Common myeloid progenitor, CD34-positive (primary cell): ENCODE data around the gene MYOF.

Experiments
- CTCF ChIA-PET: fragments of 350-600 bp; sonication (Branson Sonifier 250); formaldehyde crosslinking; loops from one replicate; lab custom pipeline; 2021; ENCODE audit warnings: antibody characterized with exemption; lab: Charles Lee
- POLR2A ChIA-PET: fragments of 350-600 bp; sonication (Branson Sonifier 250); formaldehyde crosslinking; loops from one replicate; lab custom pipeline; 2021; ENCODE audit warnings: antibody characterized with exemption; lab: Charles Lee
- DNase-seq, 3 donors: peaks; one replicate each; pipeline versions ENCODE4 v3.0.0 to v3.0.0-alpha.2; 2013
- H3K27ac ChIP-seq, 2 experiments: 1 replicate in 1 of 2; 2 replicates in 1 of 2; pipeline ENCODE4 v1.7.0; 2013; ENCODE audit warnings: inconsistent platforms in 2 of 2, low read length in 2 of 2, mild to moderate bottlenecking in 2 of 2, low read depth in 1 of 2, moderate library complexity in 1 of 2; ENCODE audit not compliant: severe bottlenecking in 2 of 2, insufficient read depth in 1 of 2, poor library complexity in 1 of 2
- H3K27me3 ChIP-seq, 5 experiments: replicated peaks in 2 of 5; 1 replicate in 3 of 5; 2 replicates in 2 of 5; pipeline versions ENCODE4 v1.6.1 to v1.7.0; 2013; ENCODE audit warnings: low read length in 4 of 5, mild to moderate bottlenecking in 2 of 5, moderate library complexity in 2 of 5, inconsistent platforms in 1 of 5; ENCODE audit not compliant: insufficient read depth in 5 of 5, control insufficient read depth in 4 of 5
- H3K36me3 ChIP-seq, 4 experiments: 1 replicate in 2 of 4; 2 replicates in 2 of 4; pipeline versions ENCODE4 v1.6.1 to v1.7.0; 2013; ENCODE audit warnings: low read length in 3 of 4, control low read depth in 1 of 4, mild to moderate bottlenecking in 1 of 4; ENCODE audit not compliant: control insufficient read depth in 4 of 4, insufficient read depth in 4 of 4
- H3K4me1 ChIP-seq, 4 experiments: 1 replicate in 3 of 4; 2 replicates in 1 of 4; pipeline versions ENCODE4 v1.6.1 to v1.7.1; 2013; ENCODE audit warnings: low read length in 3 of 4, mild to moderate bottlenecking in 3 of 4, control low read depth in 1 of 4, inconsistent platforms in 1 of 4, moderate library complexity in 1 of 4; ENCODE audit not compliant: control insufficient read depth in 4 of 4, insufficient read depth in 4 of 4; ENCODE audit errors: control extremely low read depth in 1 of 4
- H3K4me3 ChIP-seq, 7 experiments: 1 replicate in 4 of 7; 2 replicates in 3 of 7; pipeline versions ENCODE4 v1.5.1 to v1.7.0; 2013; ENCODE audit warnings: mild to moderate bottlenecking in 7 of 7, low read length in 6 of 7, moderate library complexity in 6 of 7, inconsistent platforms in 2 of 7, low read depth in 2 of 7, control low read depth in 1 of 7; ENCODE audit not compliant: insufficient read depth in 4 of 7, control insufficient read depth in 1 of 7; ENCODE audit errors: extremely low read depth in 1 of 7
- H3K9me3 ChIP-seq, 5 experiments: 1 replicate in 4 of 5; 2 replicates in 1 of 5; pipeline versions ENCODE4 v1.6.1 to v1.7.1; 2013; ENCODE audit warnings: low read length in 4 of 5, mild to moderate bottlenecking in 2 of 5, inconsistent platforms in 1 of 5, low read depth in 1 of 5, moderate library complexity in 1 of 5; ENCODE audit not compliant: control insufficient read depth in 4 of 5, insufficient read depth in 2 of 5; ENCODE audit errors: control extremely low read depth in 1 of 5
- WGBS: methylation state at CpG from one replicate; pipeline ENCODE4 v1.1.5; 2013; ENCODE audit not compliant: insufficient coverage; 5-methylcytosine and 5-hydroxymethylcytosine counted together

Gene MYOF

DNA sequence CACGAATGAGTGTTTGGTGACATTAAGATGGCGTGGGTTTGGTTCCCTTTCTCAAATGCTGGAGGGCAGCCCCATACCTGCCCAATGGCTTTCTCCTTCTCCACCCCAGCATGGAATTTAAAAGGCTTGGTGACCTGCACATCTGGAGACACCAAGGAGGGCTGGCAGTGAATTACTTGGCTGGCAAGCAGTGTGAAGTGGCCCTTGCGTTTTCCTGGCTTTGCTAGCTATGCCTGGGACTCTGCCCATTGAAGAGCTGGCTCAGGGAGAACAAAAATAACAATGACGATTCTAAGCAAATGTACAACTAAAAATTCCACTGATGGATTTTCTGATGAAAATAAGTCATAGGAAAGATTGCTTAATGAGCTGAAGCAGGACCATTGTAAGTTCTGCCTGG lies 204.8 kb downstream of the MYOF start:
- H3K4me3 ChIP-seq: no peak overlapping the region
- WGBS: 86% methylated on average over 4 of the region's 4 CpGs

DNA sequence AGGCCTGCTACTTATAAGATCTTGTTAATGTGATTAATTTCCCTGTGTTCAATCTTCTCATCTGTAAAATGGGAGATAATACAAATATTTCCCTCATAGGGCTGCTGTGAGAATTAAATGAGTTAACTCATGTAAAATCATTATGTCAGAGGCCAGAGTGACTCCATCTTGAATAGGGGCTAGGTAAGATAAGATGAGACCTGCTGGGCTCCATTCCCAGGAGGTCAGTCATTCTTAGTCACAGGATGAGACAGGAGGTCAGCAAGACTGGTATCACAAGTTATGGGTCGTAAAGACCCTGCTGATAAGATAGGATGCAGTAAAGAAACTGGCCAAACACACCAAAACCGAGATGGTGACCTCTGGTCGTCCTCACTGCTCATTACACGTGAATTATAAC lies 207.7 kb downstream of the MYOF start:
- Histone ChIP-seq H3K4me1 (peaks cover 0 to 3% (median 2%) of the 10 kb centered on the region in 4 experiments), H3K4me3 (no peak overlapping the region), H3K27ac (no peak overlapping the region), H3K9me3 (peaks cover 0 to 6% (median 0%) of the 10 kb centered on the region in 5 experiments), H3K27me3 (no peaks in the 10 kb centered on the region), H3K36me3 (no peaks in the 10 kb centered on the region)
- CTCF ChIA-PET: no interaction called here
- WGBS: 78% methylated on average over 4 of the region's 4 CpGs
- DNase-seq: no peak
- POLR2A ChIA-PET: no interaction called here

More for the DNA sequence above, 204.8 kb downstream of the MYOF start:
- ChIA-PET POLR2A (no interaction called here), CTCF (interaction anchor here (1.0 kb wide), 1 partner anchor 13 kb away, joined by 4 read pairs; no protein-coding TSS in a partner anchor)
- Histone ChIP-seq H3K9me3 (no peaks in the 10 kb centered on the region), H3K27me3 (no peaks in the 10 kb centered on the region), H3K27ac (no peak overlapping the region), H3K36me3 (no peaks in the 10 kb centered on the region), H3K4me1 (peaks cover 0 to 3% (median 2%) of the 10 kb centered on the region in 4 experiments)
- DNase-seq: no peak

GRCh38 chr10:93272884-93273675 lies 209.1 kb downstream of the MYOF start:
- WGBS: 100% methylated on average over 5 of the region's 8 CpGs

DNA sequence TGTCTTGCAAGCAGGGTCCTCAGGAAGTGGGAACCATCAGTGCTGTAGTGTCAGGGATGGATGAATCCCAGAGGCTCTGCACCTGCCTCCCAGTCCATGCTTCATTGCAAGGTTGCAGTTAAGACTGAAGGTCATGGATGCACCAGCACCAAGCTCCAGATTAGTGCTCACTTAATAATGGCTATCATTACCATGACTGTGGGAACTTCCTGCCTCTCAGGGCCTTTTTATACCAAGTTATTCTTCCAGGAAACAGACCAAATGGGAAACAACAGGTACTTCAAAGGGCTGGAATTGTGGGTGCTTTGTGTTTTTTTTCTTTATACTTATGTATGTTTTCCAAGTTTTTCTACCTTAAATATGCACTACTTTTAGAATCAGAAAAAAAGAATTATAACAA lies 210.8 kb downstream of the MYOF start:
- peaks cover 0 to 7% (median 3%) of the 10 kb centered on the region in 4 experiments for H3K4me1 ChIP-seq
- H3K27me3 ChIP-seq: no peaks in the 10 kb centered on the region
- H3K36me3 ChIP-seq: no peaks in the 10 kb centered on the region
- peaks cover 0 to 12% (median 0%) of the 10 kb centered on the region in 5 experiments for H3K9me3 ChIP-seq
- no peak overlapping the region for H3K27ac ChIP-seq
- no peak overlapping the region for H3K4me3 ChIP-seq
- DNase-seq: no peak
- CTCF ChIA-PET: no interaction called here
- POLR2A ChIA-PET: no interaction called here

More at GRCh38 chr10:93272884-93273675, 209.1 kb downstream of the MYOF start:
- H3K27ac ChIP-seq: no peak overlapping the region
- H3K36me3 ChIP-seq: no peaks in the 10 kb centered on the region
- no peak overlapping the region for H3K4me3 ChIP-seq
- peaks cover 0 to 3% (median 2%) of the 10 kb centered on the region in 4 experiments for H3K4me1 ChIP-seq
- DNase-seq: no peak
- peaks cover 0 to 12% (median 0%) of the 10 kb centered on the region in 5 experiments for H3K9me3 ChIP-seq
- POLR2A ChIA-PET: no interaction called here
- CTCF ChIA-PET: no interaction called here
- no peaks in the 10 kb centered on the region for H3K27me3 ChIP-seq

DNA sequence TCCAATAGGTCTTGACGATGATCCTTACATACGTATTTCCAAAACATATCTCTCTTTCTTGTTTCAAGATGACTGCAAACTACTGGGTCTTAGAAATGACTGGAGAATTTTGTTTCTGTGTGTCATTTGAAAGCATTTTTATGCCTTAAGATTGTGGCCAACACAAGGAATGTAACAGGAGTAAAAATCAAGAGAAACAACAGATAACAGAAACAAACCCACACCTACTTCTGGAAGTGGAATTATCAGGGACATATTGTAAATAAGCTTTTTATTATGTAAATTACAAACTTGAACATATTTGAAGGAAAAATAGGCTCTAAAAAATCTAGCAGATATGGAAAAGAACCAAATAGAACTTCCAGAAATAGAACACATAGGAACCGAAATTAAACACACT lies 212.9 kb downstream of the MYOF start:
- Histone ChIP-seq H3K4me3 (no peak overlapping the region), H3K27ac (no peak overlapping the region), H3K27me3 (no peaks in the 10 kb centered on the region), H3K9me3 (peaks cover 0 to 12% (median 0%) of the 10 kb centered on the region in 5 experiments), H3K36me3 (no peaks in the 10 kb centered on the region), H3K4me1 (peaks cover 0 to 7% (median 2%) of the 10 kb centered on the region in 4 experiments)
- no CpG with 5 or more reads among the region's 3 CpGs for WGBS
- POLR2A ChIA-PET: no interaction called here
- CTCF ChIA-PET: interaction anchor here (0.9 kb wide), 1 partner anchor 11 kb away, joined by 3 read pairs; no protein-coding TSS in a partner anchor
- DNase-seq: no peak

GRCh38 chr10:93268021-93268420 lies 214.1 kb downstream of the MYOF start:
- H3K4me3 ChIP-seq: no peak overlapping the region
- H3K4me1 ChIP-seq: peaks cover 0 to 5% (median 2%) of the 10 kb centered on the region in 4 experiments
- DNase-seq: no peak
- H3K9me3 ChIP-seq: peaks cover 0 to 12% (median 0%) of the 10 kb centered on the region in 5 experiments
- CTCF ChIA-PET: interaction anchor here (1.0 kb wide), 1 partner anchor 160 kb away, joined by 3 read pairs; no protein-coding TSS in a partner anchor
- no peaks in the 10 kb centered on the region for H3K36me3 ChIP-seq
- 100% methylated on average over 3 of the region's 3 CpGs for WGBS
- no peaks in the 10 kb centered on the region for H3K27me3 ChIP-seq
- no peak overlapping the region for H3K27ac ChIP-seq
- POLR2A ChIA-PET: no interaction called here

DNA sequence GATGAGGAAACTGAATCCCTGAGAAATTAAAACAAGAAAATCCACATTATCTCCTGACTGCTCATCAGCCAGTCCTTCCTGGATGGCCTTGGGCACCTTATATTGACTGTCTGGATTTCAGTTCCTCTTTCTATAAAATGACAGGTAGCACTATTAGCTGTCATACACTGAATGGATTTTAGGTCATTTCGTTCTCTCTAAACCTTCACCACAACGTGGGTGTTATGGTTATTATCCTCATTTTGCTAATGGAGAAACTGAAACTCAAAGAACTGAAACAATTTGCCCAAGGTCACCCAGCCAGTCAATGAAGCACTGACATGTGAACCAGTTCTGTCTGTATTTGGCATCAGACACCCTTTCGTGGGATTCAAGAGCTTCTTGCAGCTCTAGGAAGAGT lies 214.6 kb downstream of the MYOF start:
- POLR2A ChIA-PET: no interaction called here
- WGBS: 86% methylated on average over 3 of the region's 3 CpGs
- no peak overlapping the region for H3K27ac ChIP-seq
- H3K36me3 ChIP-seq: no peaks in the 10 kb centered on the region
- CTCF ChIA-PET: no interaction called here
- H3K4me1 ChIP-seq: peaks cover 0 to 5% (median 2%) of the 10 kb centered on the region in 4 experiments
- no peaks in the 10 kb centered on the region for H3K27me3 ChIP-seq
- peaks cover 0 to 12% (median 0%) of the 10 kb centered on the region in 5 experiments for H3K9me3 ChIP-seq
- H3K4me3 ChIP-seq: no peak overlapping the region
- DNase-seq: no peak
